GM12874 (cell line): ENCODE measurements around the gene SECTM1.

Experiments used
- TF ChIP-seq, protein P1 (sequence below): IDR thresholded peaks from 2 replicates; pipeline ENCODE4 v1.5.1; 2011; ENCODE audit warnings: low read depth, mild to moderate bottlenecking, control low read depth, low read length, moderate library complexity; ENCODE audit not compliant: insufficient read depth

SECTM1 gene

DNA sequence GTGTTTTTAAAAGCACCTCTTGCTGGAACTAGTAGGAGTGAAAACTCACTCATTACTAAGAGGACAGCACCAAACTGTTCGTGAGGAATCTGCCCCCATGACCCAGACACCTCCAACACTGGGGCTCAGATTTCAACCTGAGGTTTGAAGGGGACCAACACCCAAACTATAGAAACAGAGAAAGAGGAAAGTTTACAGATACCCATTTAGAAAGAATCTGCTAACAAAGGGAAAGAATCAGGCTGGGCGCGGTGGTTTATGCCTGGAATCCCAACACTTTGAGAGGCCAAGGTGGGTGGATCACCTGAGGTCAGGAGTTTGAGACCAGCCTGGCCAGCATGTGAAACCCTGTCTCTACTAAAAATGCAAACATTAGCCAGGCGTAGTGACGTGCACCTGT, 56.6 kb downstream of the SECTM1 start:
- TF ChIP-seq, protein P1, sequence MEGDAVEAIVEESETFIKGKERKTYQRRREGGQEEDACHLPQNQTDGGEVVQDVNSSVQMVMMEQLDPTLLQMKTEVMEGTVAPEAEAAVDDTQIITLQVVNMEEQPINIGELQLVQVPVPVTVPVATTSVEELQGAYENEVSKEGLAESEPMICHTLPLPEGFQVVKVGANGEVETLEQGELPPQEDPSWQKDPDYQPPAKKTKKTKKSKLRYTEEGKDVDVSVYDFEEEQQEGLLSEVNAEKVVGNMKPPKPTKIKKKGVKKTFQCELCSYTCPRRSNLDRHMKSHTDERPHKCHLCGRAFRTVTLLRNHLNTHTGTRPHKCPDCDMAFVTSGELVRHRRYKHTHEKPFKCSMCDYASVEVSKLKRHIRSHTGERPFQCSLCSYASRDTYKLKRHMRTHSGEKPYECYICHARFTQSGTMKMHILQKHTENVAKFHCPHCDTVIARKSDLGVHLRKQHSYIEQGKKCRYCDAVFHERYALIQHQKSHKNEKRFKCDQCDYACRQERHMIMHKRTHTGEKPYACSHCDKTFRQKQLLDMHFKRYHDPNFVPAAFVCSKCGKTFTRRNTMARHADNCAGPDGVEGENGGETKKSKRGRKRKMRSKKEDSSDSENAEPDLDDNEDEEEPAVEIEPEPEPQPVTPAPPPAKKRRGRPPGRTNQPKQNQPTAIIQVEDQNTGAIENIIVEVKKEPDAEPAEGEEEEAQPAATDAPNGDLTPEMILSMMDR, result no peak

DNA sequence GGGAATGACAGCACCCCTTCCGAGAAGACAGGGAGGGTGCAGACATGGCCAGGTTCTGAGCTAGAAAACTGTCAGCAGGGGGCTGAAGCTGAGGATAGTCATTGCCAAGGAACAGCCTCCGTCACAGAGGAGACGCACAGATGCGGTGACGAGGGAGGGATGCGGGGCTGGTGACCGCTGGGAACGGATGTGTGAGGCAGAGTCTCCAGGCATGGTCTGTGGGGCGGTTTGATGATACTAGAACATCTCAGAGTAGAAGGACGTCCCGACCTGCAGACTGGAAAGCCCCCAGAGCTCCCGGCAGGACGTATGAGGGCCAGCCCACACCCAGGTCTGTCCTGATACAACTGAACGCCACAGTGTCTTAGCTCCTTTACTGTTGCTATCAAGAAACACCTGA, 58.2 kb downstream of the SECTM1 start:
- TF ChIP-seq, protein P1, result no peak

DNA sequence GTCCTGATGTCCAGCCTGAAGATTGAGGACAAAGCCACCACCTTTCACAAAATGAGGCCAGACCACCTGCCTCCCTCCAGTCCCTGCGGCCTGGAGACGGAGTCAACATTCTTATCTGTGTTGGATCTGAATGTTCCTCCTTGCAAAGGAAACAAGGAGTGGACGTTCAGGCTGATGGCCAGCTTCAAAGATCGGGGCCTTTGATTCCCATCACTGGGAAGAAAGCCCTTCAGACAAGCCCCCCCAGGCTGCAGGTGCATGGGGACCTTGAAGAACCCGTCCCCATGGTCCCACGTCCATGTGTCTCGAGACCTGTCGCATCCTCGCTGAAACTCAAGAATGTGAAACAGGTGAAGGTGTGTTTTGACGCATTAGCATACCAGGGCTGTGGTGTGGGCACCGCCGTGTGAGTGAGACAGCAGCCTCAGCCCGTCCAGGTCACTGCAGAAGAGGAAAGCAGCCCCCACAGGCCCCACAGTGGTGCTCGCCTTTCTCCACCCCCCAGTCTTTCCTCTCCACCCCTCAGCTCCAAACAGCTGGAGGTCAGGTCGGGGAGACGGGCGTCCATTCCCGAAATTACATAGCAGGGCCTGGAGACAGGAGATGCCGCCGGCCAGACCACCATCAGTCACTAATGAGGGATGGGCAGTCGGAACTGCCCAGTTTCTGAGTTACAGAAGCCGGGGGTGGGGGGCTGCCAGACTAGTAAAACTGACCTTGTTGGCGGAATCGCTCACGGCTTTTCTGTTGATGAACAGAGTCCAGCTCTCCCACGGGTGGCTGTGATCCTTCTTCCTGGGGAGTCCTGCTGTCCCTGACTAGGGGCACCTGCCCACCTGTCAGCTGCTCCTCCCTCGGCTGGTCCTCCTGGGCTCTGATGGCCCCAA, 59.2 kb downstream of the SECTM1 start:
- TF ChIP-seq, protein P1, result no peak

DNA sequence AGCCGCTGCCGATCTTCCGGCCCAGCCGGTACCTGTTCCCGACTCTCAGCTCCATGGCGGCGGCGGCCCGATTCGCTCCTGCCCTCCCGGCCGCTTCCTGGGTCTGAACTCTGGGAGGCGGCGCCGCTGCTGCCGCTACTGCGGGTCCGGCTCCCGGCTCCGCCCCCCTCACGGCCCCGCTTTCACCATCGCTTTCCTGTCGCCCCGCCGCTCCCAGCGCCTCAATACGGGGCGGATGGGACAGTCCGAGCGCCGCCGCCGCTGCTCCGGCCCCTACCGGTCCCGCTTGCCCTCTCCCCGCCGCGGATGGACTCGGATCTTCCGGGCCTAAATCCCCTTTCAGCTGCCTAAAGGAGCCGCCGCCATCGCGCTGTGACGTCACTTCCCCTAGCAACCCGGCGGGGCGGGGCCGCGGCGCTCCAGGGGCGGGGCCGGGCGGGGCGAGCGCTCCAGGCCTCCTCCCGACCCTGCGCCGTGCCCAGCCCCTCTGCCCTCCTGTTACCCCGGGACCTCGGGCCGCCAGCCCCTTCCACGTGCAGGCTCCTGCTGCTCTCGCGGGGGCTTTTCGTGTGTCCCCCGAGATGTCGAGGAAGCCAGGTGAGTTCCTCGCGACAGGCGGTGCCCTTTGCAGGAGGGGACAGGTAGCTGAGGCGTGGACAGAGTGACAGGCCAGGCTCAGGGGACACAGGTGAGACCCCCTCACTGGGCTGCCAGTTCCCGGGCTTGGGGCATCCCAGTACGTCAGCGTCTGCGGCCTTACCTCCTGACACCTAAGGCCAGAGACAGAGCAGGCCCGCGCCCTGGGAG, 60.0 kb downstream of the SECTM1 start, which contains the start of gene CSNK1D:
TSS of gene CSNK1D (minus strand) at position 374 of the 807 bp plus-strand sequence. CDS start at position 55, 319 bp downstream.
- TF ChIP-seq, protein P1, result no peak

DNA sequence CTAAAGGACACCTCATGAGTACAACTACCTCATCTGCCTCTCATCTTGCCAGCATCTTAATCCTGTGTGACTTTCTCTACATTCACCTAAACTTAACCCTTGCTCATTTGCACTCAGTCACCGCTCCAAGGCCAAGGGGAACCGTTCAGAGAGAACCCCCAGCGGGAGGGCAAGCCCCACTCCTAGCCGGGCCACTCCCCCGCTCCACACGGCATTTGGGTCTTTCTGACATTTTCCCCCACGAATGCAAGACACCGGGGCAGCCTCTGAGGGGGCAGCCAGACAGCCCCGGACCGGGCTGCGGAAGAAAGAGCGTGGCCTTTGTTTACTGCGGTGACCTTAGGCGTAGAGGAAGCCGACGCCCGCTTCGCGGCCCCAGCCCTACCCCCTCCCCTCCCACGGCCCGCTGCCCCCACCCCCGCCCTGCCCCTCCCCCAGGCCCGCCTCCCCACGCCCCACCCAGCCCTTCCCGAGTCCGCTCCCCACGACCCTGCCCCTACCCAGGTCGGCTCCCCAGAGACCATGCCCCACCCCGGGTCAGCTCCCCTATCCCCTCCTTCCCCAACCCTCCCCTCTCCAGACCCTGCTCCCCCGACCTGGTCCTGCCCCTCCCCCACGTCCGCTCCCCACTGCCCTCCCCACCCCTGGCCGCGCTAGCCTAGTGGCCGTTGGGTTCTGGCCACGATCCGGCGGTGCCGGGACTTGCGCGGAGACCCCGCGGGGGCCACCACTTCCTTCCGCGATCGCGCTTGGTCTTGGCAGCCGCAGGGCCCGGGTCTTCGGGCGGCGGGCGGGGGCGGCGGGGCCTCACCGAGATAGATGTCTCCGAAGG, 60.9 kb downstream of the SECTM1 start:
- TF ChIP-seq, protein P1, result no peak

DNA sequence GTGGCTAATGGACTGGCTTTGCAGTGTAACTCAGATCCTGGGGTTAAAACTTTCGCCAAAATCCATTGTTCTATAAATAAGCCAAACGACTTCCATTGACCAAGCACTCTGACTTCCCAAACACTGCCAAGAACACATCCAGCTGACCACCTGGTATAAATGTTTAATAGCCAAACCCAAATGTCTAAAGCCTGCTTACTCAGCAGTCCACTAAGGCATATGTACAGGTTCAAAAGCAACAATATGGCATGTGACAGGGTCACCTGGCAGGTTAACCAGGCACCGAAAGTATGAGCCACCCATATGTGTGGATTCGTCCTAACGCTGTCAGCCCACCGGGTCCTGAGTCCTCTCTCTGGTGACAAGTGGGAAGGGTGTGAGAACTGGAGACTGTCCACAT, 62.2 kb downstream of the SECTM1 start:
- TF ChIP-seq, protein P1, result no peak
